Naive B cell (primary cell): ENCODE measurements around the gene HSPB1. TPM values are rescaled to one million over a fixed set of nuclear protein-coding genes. Genes with fewer than 3 reads are reported as not detected.
"Not testable (repeated sequence)": the region's sequence is repeated elsewhere in the genome, so short reads cannot be mapped to it uniquely, and the experiment has no call there.

Experiments
- ATAC-seq, 2 donors: fragments of 150-1000 bp; cut with Tn5 transposase; 2 replicates each; pipeline ENCODE4 v1.10.0; 2021; ENCODE audit warnings: low read depth in 2 of 2, mild to moderate bottlenecking in 2 of 2, moderate library complexity in 2 of 2
- DNase-seq: peaks from one replicate; pipeline ENCODE4 v3.0.0; 2022
- H3K27ac Mint-ChIP-seq, 6 donors: one replicate each; pipeline ENCODE4 v1.8.0; 2020 to 2022; ENCODE audit warnings: mild to moderate bottlenecking in 6 of 6, mixed read lengths in 6 of 6, moderate library complexity in 5 of 6, inconsistent platforms in 2 of 6
- H3K27me3 Mint-ChIP-seq, 3 donors: one replicate each; pipeline ENCODE4 v1.8.0; 2021 to 2022; ENCODE audit warnings: mixed read lengths in 3 of 3, mild to moderate bottlenecking in 1 of 3
- H3K36me3 Mint-ChIP-seq, 2 donors: one replicate each; pipeline ENCODE4 v1.8.0; 2020 to 2022; ENCODE audit warnings: mixed read lengths in 2 of 2, inconsistent platforms in 1 of 2, mild to moderate bottlenecking in 1 of 2
- H3K4me1 Mint-ChIP-seq, 3 donors: one replicate each; pipeline ENCODE4 v1.8.0; 2020 to 2022; ENCODE audit warnings: mixed read lengths in 3 of 3, inconsistent platforms in 1 of 3, mild to moderate bottlenecking in 1 of 3, moderate library complexity in 1 of 3
- H3K4me3 Mint-ChIP-seq, 8 donors: one replicate each; pipeline ENCODE4 v1.8.0; 2020 to 2022; ENCODE audit warnings: mild to moderate bottlenecking in 8 of 8, mixed read lengths in 8 of 8, moderate library complexity in 8 of 8, inconsistent platforms in 2 of 8
- H3K9me3 Mint-ChIP-seq, 7 donors: one replicate each; pipeline ENCODE4 v1.8.0; 2020 to 2022; ENCODE audit warnings: mixed read lengths in 7 of 7, mild to moderate bottlenecking in 5 of 7, inconsistent platforms in 2 of 7, moderate library complexity in 1 of 7
- polyA plus RNA-seq, 6 donors: library from polyadenylated mRNA; unstranded; fragments of 300-500 nt; fragmentation: Illumina TruSeq; gene quantifications; one replicate each; pipeline ENCODE4 v1.2.3, GENCODE V29; 2021; ENCODE audit warnings: low read depth in 6 of 6

HSPB1 gene
- polyA plus RNA-seq, 6 donors from 2014 or later = 24.3 to 55.2 (median 45.3) TPM

GRCh38 chr7:76300166-76300731 lies 2.2 kb upstream of the HSPB1 start:
- Mint-ChIP-seq H3K36me3 (no peaks in the 10 kb centered on the region), H3K27me3 (peaks cover 0 to 5% (median 0%) of the 10 kb centered on the region in 3 donors), H3K4me1 (peaks cover 5 to 28% (median 20%) of the 10 kb centered on the region in 3 donors), H3K4me3 (peak overlapping the region in 2 of 8 donors; percentile 15 to 16), H3K27ac (no peak overlapping the region), H3K9me3 (peaks cover 0 to 2% (median 0%) of the 10 kb centered on the region in 7 donors)
- ATAC-seq = no peak
- DNase-seq = no peak

- H3K27me3 Mint-ChIP-seq = peaks cover 0 to 5% (median 0%) of the 10 kb centered on the region in 3 donors
- no peak for ATAC-seq
- H3K9me3 Mint-ChIP-seq = peaks cover 0 to 2% (median 0%) of the 10 kb centered on the region in 7 donors
- H3K4me1 Mint-ChIP-seq = peaks cover 5 to 28% (median 20%) of the 10 kb centered on the region in 3 donors
- H3K36me3 Mint-ChIP-seq = no peaks in the 10 kb centered on the region
- H3K4me3 Mint-ChIP-seq = peak overlapping the region in 3 of 8 donors; percentile 45 to 59 (median 51)
- H3K27ac Mint-ChIP-seq = no peak overlapping the region
- no peak for DNase-seq
Observed at GRCh38 chr7:76301000-76301399, 1.5 kb upstream of the HSPB1 start.

GRCh38 chr7:76303202-76304147 lies 1.0 kb downstream of the HSPB1 start:
- ATAC-seq = peak; percentile 65 to 71
- H3K4me1 Mint-ChIP-seq = peaks cover 5 to 31% (median 20%) of the 10 kb centered on the region in 3 donors
- peak overlapping the region; percentile 84 to 96 (median 93) for H3K4me3 Mint-ChIP-seq
- no peaks in the 10 kb centered on the region for H3K27me3 Mint-ChIP-seq
- no peaks in the 10 kb centered on the region for H3K36me3 Mint-ChIP-seq
- peak overlapping the region; percentile 44 to 97 (median 87) for H3K27ac Mint-ChIP-seq
- DNase-seq = peak; percentile 67
- H3K9me3 Mint-ChIP-seq = peaks cover 0 to 2% (median 0%) of the 10 kb centered on the region in 7 donors

GRCh38 chr7:76304888-76305375 lies 2.5 kb downstream of the HSPB1 start:
- Mint-ChIP-seq H3K4me3 (peak overlapping the region in 3 of 8 donors; percentile 73 to 93 (median 84)), H3K4me1 (peaks cover 5 to 31% (median 20%) of the 10 kb centered on the region in 3 donors), H3K36me3 (no peaks in the 10 kb centered on the region), H3K9me3 (peaks cover 0 to 5% (median 0%) of the 10 kb centered on the region in 7 donors), H3K27ac (peak overlapping the region in 2 of 6 donors; percentile 52 to 84), H3K27me3 (no peaks in the 10 kb centered on the region)
- ATAC-seq (no peak), DNase-seq (no peak)

- H3K9me3 Mint-ChIP-seq, ATAC-seq, H3K27me3 Mint-ChIP-seq, H3K36me3 Mint-ChIP-seq, DNase-seq: not testable (repeated sequence)
- Mint-ChIP-seq H3K4me1 (peaks cover 0 to 16% (median 7%) of the 10 kb centered on the region in 3 donors), H3K4me3 (peak overlapping the region in 1 of 8 donors; percentile 63), H3K27ac (peak overlapping the region in 1 of 6 donors; percentile 61)
Observed at GRCh38 chr7:76308874-76309273, 6.4 kb downstream of the HSPB1 start.

- not testable (repeated sequence) for H3K27ac Mint-ChIP-seq, H3K36me3 Mint-ChIP-seq, H3K4me3 Mint-ChIP-seq
Observed at GRCh38 chr7:76309341-76310101, 7.0 kb downstream of the HSPB1 start.

GRCh38 chr7:76310102-76310957 lies 7.9 kb downstream of the HSPB1 start:
- DNase-seq (no peak), ATAC-seq (no peak)
- Mint-ChIP-seq H3K27me3 (no peaks in the 10 kb centered on the region), H3K4me3 (no peak overlapping the region), H3K36me3 (no peaks in the 10 kb centered on the region), H3K27ac (no peak overlapping the region), H3K4me1 (peaks cover 3 to 15% (median 7%) of the 10 kb centered on the region in 3 donors), H3K9me3 (peaks cover 0 to 5% (median 0%) of the 10 kb centered on the region in 7 donors)

More at GRCh38 chr7:76309341-76310101, 7.0 kb downstream of the HSPB1 start:
- not testable (repeated sequence) for DNase-seq, H3K9me3 Mint-ChIP-seq, H3K27me3 Mint-ChIP-seq, ATAC-seq
- peaks cover 3 to 16% (median 5%) of the 10 kb centered on the region in 3 donors for H3K4me1 Mint-ChIP-seq

- H3K27ac Mint-ChIP-seq, H3K27me3 Mint-ChIP-seq, H3K9me3 Mint-ChIP-seq, H3K36me3 Mint-ChIP-seq, H3K4me3 Mint-ChIP-seq, DNase-seq, ATAC-seq: not testable (repeated sequence)
- H3K4me1 Mint-ChIP-seq = peaks cover 3 to 17% (median 10%) of the 10 kb centered on the region in 3 donors
Observed at GRCh38 chr7:76311838-76312237, 9.4 kb downstream of the HSPB1 start.

GRCh38 chr7:76314042-76314721 lies 11.7 kb downstream of the HSPB1 start:
- Mint-ChIP-seq H3K27ac (peak overlapping the region in 3 of 6 donors; percentile 16 to 93 (median 53)), H3K4me3 (peak overlapping the region in 4 of 8 donors; percentile 6 to 73 (median 58))

GRCh38 chr7:76314740-76315139 lies 12.3 kb downstream of the HSPB1 start:
- not testable (repeated sequence) for H3K9me3 Mint-ChIP-seq, H3K36me3 Mint-ChIP-seq, ATAC-seq, H3K27me3 Mint-ChIP-seq, DNase-seq
- H3K4me1 Mint-ChIP-seq = peaks cover 15 to 34% (median 30%) of the 10 kb centered on the region in 3 donors
- H3K4me3 Mint-ChIP-seq = peak overlapping the region in 2 of 8 donors; percentile 6 to 73
- H3K27ac Mint-ChIP-seq = peak overlapping the region in 1 of 6 donors; percentile 53

More at GRCh38 chr7:76314042-76314721, 11.7 kb downstream of the HSPB1 start:
- DNase-seq = peak; percentile 88
- Mint-ChIP-seq H3K9me3 (no peaks in the 10 kb centered on the region), H3K36me3 (no peaks in the 10 kb centered on the region), H3K27me3 (no peaks in the 10 kb centered on the region), H3K4me1 (peaks cover 15 to 33% (median 29%) of the 10 kb centered on the region in 3 donors)
- peak; percentile 34 to 48 for ATAC-seq

GRCh38 chr7:76315364-76315763 lies 12.9 kb downstream of the HSPB1 start:
- no peaks in the 10 kb centered on the region for H3K9me3 Mint-ChIP-seq
- no peaks in the 10 kb centered on the region for H3K27me3 Mint-ChIP-seq
- no peaks in the 10 kb centered on the region for H3K36me3 Mint-ChIP-seq
- ATAC-seq (no peak), DNase-seq (no peak)
- no peak overlapping the region for H3K27ac Mint-ChIP-seq
- peak overlapping the region in 1 of 8 donors; percentile 42 for H3K4me3 Mint-ChIP-seq
- H3K4me1 Mint-ChIP-seq = peaks cover 15 to 34% (median 30%) of the 10 kb centered on the region in 3 donors
